H9 (cell line): ENCODE measurements around the gene UMAD1. TPM values are rescaled to one million over a fixed set of nuclear protein-coding genes. Genes with fewer than 3 reads are reported as not detected.

Experiments
- DNase-seq: peaks from one replicate; pipeline ENCODE4 v3.0.0-alpha.2; 2017
- H2AFZ ChIP-seq: one replicate; pipeline ENCODE4 v1.6.1; 2013; ENCODE audit warnings: mild to moderate bottlenecking, low read length, control low read depth, moderate library complexity
- H2AK5ac ChIP-seq: 2 replicates; pipeline ENCODE4 v1.6.1; 2013; ENCODE audit warnings: low read length, control low read depth, mixed read lengths; ENCODE audit not compliant: insufficient read length
- H2BK120ac ChIP-seq: one replicate; pipeline ENCODE4 v1.6.1; 2013; ENCODE audit warnings: low read depth, mild to moderate bottlenecking, low read length, control low read depth, inconsistent platforms; ENCODE audit not compliant: poor library complexity, severe bottlenecking
- H2BK12ac ChIP-seq: 2 replicates; pipeline ENCODE4 v1.6.1; 2013; ENCODE audit warnings: low read length, control low read depth, mixed read lengths, low read depth; ENCODE audit not compliant: insufficient read length
- H2BK15ac ChIP-seq: 2 replicates; pipeline ENCODE4 v1.6.1; 2013; ENCODE audit warnings: low read depth, low read length, control low read depth
- H2BK20ac ChIP-seq: one replicate; pipeline ENCODE4 v1.6.1; 2013; ENCODE audit warnings: low read depth, mild to moderate bottlenecking, low read length, control low read depth, inconsistent platforms; ENCODE audit not compliant: poor library complexity, severe bottlenecking
- H2BK5ac ChIP-seq: 2 replicates; pipeline ENCODE4 v1.6.1; 2013; ENCODE audit warnings: low read length, control low read depth, mixed read lengths; ENCODE audit not compliant: insufficient read length
- H3K14ac ChIP-seq: 2 replicates; pipeline ENCODE4 v1.6.1; 2013; ENCODE audit warnings: low read length, control low read depth; ENCODE audit not compliant: insufficient read depth
- H3K18ac ChIP-seq: 2 replicates; pipeline ENCODE4 v1.6.1; 2013; ENCODE audit warnings: low read depth, mild to moderate bottlenecking, mixed read lengths, low read length, control low read depth; ENCODE audit not compliant: insufficient read length
- H3K23ac ChIP-seq: 2 replicates; pipeline ENCODE4 v1.6.1; 2013; ENCODE audit warnings: low read length, control low read depth, mixed read lengths, low read depth; ENCODE audit not compliant: insufficient read length
- H3K23me2 ChIP-seq: 2 replicates; pipeline ENCODE4 v1.6.1; 2013; ENCODE audit warnings: low read depth, mild to moderate bottlenecking, mixed read lengths, low read length, control low read depth; ENCODE audit not compliant: insufficient read length, poor library complexity, severe bottlenecking
- H3K27ac ChIP-seq: 2 replicates; pipeline ENCODE4 v1.5.1; 2013; ENCODE audit warnings: low read length, control low read depth, mixed read lengths, low read depth; ENCODE audit not compliant: insufficient read length
- H3K27me3 ChIP-seq: 2 replicates; pipeline ENCODE4 v1.6.1; 2013; ENCODE audit warnings: low read length, control low read depth, inconsistent platforms; ENCODE audit not compliant: insufficient read depth
- H3K4ac ChIP-seq: 2 replicates; pipeline ENCODE4 v1.6.1; 2013; ENCODE audit warnings: low read depth, mild to moderate bottlenecking, control low read depth, inconsistent platforms, low read length, moderate library complexity
- H3K4me1 ChIP-seq: 2 replicates; pipeline ENCODE4 v1.6.1; 2013; ENCODE audit warnings: low read length, control low read depth, inconsistent platforms; ENCODE audit not compliant: insufficient read depth
- H3K4me2 ChIP-seq: 2 replicates; pipeline ENCODE4 v1.6.1; 2013; ENCODE audit warnings: low read length, control low read depth, mixed read lengths; ENCODE audit not compliant: insufficient read length, insufficient read depth
- H3K56ac ChIP-seq: 2 replicates; pipeline ENCODE4 v1.6.1; 2013; ENCODE audit warnings: low read depth, mild to moderate bottlenecking, mixed read lengths, low read length, control low read depth; ENCODE audit not compliant: insufficient read length
- H3K79me1 ChIP-seq: 2 replicates; pipeline ENCODE4 v1.6.1; 2013; ENCODE audit warnings: low read depth, mild to moderate bottlenecking, moderate library complexity, low read length, control low read depth, inconsistent platforms; ENCODE audit not compliant: insufficient read depth, poor library complexity, severe bottlenecking
- H3K79me2 ChIP-seq: 2 replicates; pipeline ENCODE4 v1.6.1; 2013; ENCODE audit warnings: low read length, control low read depth, inconsistent platforms; ENCODE audit not compliant: insufficient read depth
- H3K9ac ChIP-seq: 2 replicates; pipeline ENCODE4 v1.6.1; 2013; ENCODE audit warnings: low read length, control low read depth, mixed read lengths; ENCODE audit not compliant: insufficient read length; ENCODE audit errors: extremely low read depth
- H3K9me3 ChIP-seq: one replicate; pipeline ENCODE4 v1.6.1; 2013; ENCODE audit warnings: low read depth, low read length, inconsistent platforms; ENCODE audit not compliant: control insufficient read depth
- H3T11ph ChIP-seq: one replicate; pipeline ENCODE4 v1.6.1; 2013; ENCODE audit warnings: mild to moderate bottlenecking, low read length, control low read depth, inconsistent platforms
- H4K20me1 ChIP-seq: one replicate; pipeline ENCODE4 v1.6.1; 2013; ENCODE audit not compliant: control insufficient read depth, insufficient read length, insufficient read depth
- H4K5ac ChIP-seq: 2 replicates; pipeline ENCODE4 v1.6.1; 2013; ENCODE audit warnings: low read depth, mild to moderate bottlenecking, mixed read lengths, low read length, control low read depth; ENCODE audit not compliant: insufficient read length
- H4K8ac ChIP-seq: replicated peaks from 2 replicates; pipeline ENCODE4 v1.6.1; 2013; ENCODE audit warnings: low read length, control low read depth, mixed read lengths, low read depth; ENCODE audit not compliant: insufficient read length
- H4K91ac ChIP-seq: 2 replicates; pipeline ENCODE4 v1.6.1; 2013; ENCODE audit warnings: low read depth, mild to moderate bottlenecking, moderate library complexity, mixed read lengths, low read length, control low read depth; ENCODE audit not compliant: insufficient read length
- H3K27ac Mint-ChIP-seq, 3 experiments: 2 replicates in 2 of 3; 3 replicates in 1 of 3; pipeline ENCODE4 v1.8.0; 2020 to 2021; ENCODE audit warnings: mixed read lengths in 3 of 3, mild to moderate bottlenecking in 1 of 3, moderate library complexity in 1 of 3
- H3K27me3 Mint-ChIP-seq: 2 replicates; pipeline ENCODE4 v1.8.0; 2021; ENCODE audit warnings: low read depth, mild to moderate bottlenecking, moderate library complexity, mixed read lengths
- H3K36me3 Mint-ChIP-seq, 3 experiments: 2 replicates in 2 of 3; 3 replicates in 1 of 3; pipeline ENCODE4 v1.8.0; 2020 to 2021; ENCODE audit warnings: low read depth in 3 of 3, mixed read lengths in 3 of 3; ENCODE audit not compliant: insufficient read depth in 1 of 3
- H3K4me1 Mint-ChIP-seq, 2 experiments: 2 replicates each; pipeline ENCODE4 v1.8.0; 2020; ENCODE audit warnings: mixed read lengths in 2 of 2
- H3K4me3 Mint-ChIP-seq, 2 experiments: 2 replicates in 1 of 2; 3 replicates in 1 of 2; pipeline ENCODE4 v1.8.0; 2020 to 2021; ENCODE audit warnings: mild to moderate bottlenecking in 2 of 2, mixed read lengths in 2 of 2, moderate library complexity in 1 of 2
- H3K9me3 Mint-ChIP-seq, 2 experiments: 2 replicates in 1 of 2; 3 replicates in 1 of 2; pipeline ENCODE4 v1.8.0; 2020; ENCODE audit warnings: mild to moderate bottlenecking in 2 of 2, mixed read lengths in 2 of 2, moderate library complexity in 1 of 2
- CTCF ChIP-seq: fragments of 200-600 bp; sonication (generic); conservative IDR thresholded peaks from 3 replicates; pipeline ENCODE4 v1.8.0; 2021; ENCODE audit warnings: antibody characterized with exemption, mild to moderate bottlenecking
- WGBS: extraction: QIAGEN DNeasy Blood & Tissue Kit; methylation state at CpG from one replicate; pipeline ENCODE4 v1.1.7; 2013; ENCODE audit warnings: missing lambda C conversion rate, low lambda C conversion rate, mixed read lengths; ENCODE audit not compliant: insufficient read length; ENCODE audit errors: extremely low coverage; 5-methylcytosine and 5-hydroxymethylcytosine counted together
- total RNA-seq: library from RNA; stranded (reverse); gene quantifications from 2 replicates; pipeline ENCODE4 v1.2.1, GENCODE V29; 2021

UMAD1 gene
- total RNA-seq, 1 experiment from 2014 or later = 8.9 TPM

GRCh38 chr7:7745258-7745657 is 104.7 kb downstream of the UMAD1 start:
- H3K4me3 Mint-ChIP-seq = no peak overlapping the region
- Histone ChIP-seq H2BK20ac (no peak overlapping the region), H3K14ac (no peak overlapping the region), H3K9ac (no peak overlapping the region), H3K79me1 (no peaks in the 10 kb centered on the region), H2BK120ac (no peak overlapping the region), H3K27ac (no peak overlapping the region), H2BK12ac (no peak overlapping the region), H2AFZ (no peak overlapping the region), H3K4ac (no peak overlapping the region), H3K79me2 (no peaks in the 10 kb centered on the region), H2AK5ac (no peak overlapping the region), H4K20me1 (no peaks in the 10 kb centered on the region), H2BK15ac (no peak overlapping the region), H3K9me3 (no peaks in the 10 kb centered on the region), H3K18ac (no peak overlapping the region), H3K56ac (no peak overlapping the region), H4K91ac (no peak overlapping the region), H3T11ph (no peak overlapping the region), H4K8ac (no peak overlapping the region), H3K4me2 (no peak overlapping the region), H3K27me3 (no peaks in the 10 kb centered on the region), H3K4me1 (no peaks in the 10 kb centered on the region), H3K23ac (no peak overlapping the region), H2BK5ac (no peak overlapping the region), H4K5ac (no peak overlapping the region), H3K23me2 (no peaks in the 10 kb centered on the region)
- no peaks in the 10 kb centered on the region for H3K9me3 Mint-ChIP-seq
- no peak overlapping the region for H3K27ac Mint-ChIP-seq
- TF ChIP-seq CTCF = no peak
- no peaks in the 10 kb centered on the region for H3K36me3 Mint-ChIP-seq
- H3K27me3 Mint-ChIP-seq = no peaks in the 10 kb centered on the region
- no peak for DNase-seq
- peaks cover 8 to 10% of the 10 kb centered on the region in 2 experiments for H3K4me1 Mint-ChIP-seq
- WGBS = no CpG with 5 or more reads among the region's 4 CpGs
